Endothelial cell (in vitro differentiated cells): ENCODE measurements around the gene PPP4R2. TPM values are rescaled to one million over a fixed set of nuclear protein-coding genes. Genes with fewer than 3 reads are reported as not detected.
A peak's percentile ranks its signal among the peaks of the same experiment; 100 is the strongest.

Experiments used
- DNase-seq: peaks from one replicate; pipeline ENCODE4 v3.0.0; 2021; ENCODE audit warnings: low spot score
- H3K27ac Mint-ChIP-seq: one replicate; pipeline ENCODE4 v1.8.0; 2021; ENCODE audit warnings: mixed read lengths, inconsistent platforms; ENCODE audit not compliant: unreplicated experiment
- H3K27me3 Mint-ChIP-seq: one replicate; pipeline ENCODE4 v1.8.0; 2021; ENCODE audit warnings: mild to moderate bottlenecking, moderate library complexity, mixed read lengths, inconsistent platforms; ENCODE audit not compliant: unreplicated experiment
- H3K36me3 Mint-ChIP-seq: one replicate; pipeline ENCODE4 v1.8.0; 2021; ENCODE audit warnings: mild to moderate bottlenecking, low read depth, mixed read lengths, inconsistent platforms; ENCODE audit not compliant: unreplicated experiment
- H3K4me1 Mint-ChIP-seq: one replicate; pipeline ENCODE4 v1.8.0; 2021; ENCODE audit warnings: mild to moderate bottlenecking, mixed read lengths, inconsistent platforms; ENCODE audit not compliant: unreplicated experiment
- H3K4me3 Mint-ChIP-seq: one replicate; pipeline ENCODE4 v1.8.0; 2021; ENCODE audit warnings: mild to moderate bottlenecking, mixed read lengths, inconsistent platforms; ENCODE audit not compliant: unreplicated experiment
- H3K9me3 Mint-ChIP-seq: one replicate; pipeline ENCODE4 v1.8.0; 2021; ENCODE audit warnings: mixed read lengths, inconsistent platforms; ENCODE audit not compliant: unreplicated experiment
- total RNA-seq: library from RNA; stranded (reverse); fragmentation: NEBNext Ultra II Directional; extraction: Animal tissue kit (Norgen Biotek cat#: 25700); gene quantifications from one replicate; pipeline ENCODE4 v1.2.1, GENCODE V29; 2021; ENCODE audit not compliant: unreplicated experiment
- TF ChIP-seq, protein P1 (sequence below): fragments of 200-600 bp; sonication (generic); IDR thresholded peaks from one replicate; pipeline ENCODE4 v1.5.0; 2021; ENCODE audit warnings: antibody characterized with exemption; ENCODE audit not compliant: unreplicated experiment

The PPP4R2 gene
- total RNA-seq, 1 donor from 2014 or later, result 100.0 TPM

DNA sequence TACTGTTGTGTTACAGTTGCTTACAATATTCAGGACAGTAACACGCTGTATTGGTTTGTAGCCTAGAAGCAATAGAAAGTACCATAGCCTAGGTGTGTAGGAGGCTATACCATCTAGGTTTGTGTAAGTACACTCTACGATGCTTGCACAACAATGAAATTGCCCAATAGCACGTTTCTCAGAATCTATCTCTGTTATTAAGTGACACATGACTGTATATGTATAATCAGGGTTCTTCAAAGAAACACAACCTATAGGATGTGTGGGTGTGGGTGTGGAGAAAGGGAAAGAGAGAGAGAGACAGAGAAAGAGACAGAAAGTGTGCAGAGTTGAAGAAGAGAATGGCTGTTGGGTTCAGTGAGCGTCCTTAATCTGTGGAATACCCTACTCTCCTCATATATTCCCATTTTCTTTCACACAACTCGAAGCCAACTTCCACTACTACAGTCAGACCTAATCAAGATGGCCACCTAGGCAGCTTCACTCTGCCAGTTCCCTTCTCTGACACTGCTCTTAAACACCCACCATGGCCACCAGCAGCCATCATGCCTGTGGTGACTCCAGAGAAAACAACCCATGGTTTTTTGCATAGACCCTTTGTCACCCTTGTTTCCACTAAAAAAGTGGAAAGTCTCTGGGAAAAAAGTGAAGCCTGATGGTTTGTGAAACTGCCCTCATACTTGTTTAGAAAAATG is 5.8 kb upstream of the PPP4R2 start:
- H3K27ac Mint-ChIP-seq, result no peak overlapping the region
- peaks cover 2% of the 10 kb centered on the region for H3K27me3 Mint-ChIP-seq
- TF ChIP-seq, protein P1, sequence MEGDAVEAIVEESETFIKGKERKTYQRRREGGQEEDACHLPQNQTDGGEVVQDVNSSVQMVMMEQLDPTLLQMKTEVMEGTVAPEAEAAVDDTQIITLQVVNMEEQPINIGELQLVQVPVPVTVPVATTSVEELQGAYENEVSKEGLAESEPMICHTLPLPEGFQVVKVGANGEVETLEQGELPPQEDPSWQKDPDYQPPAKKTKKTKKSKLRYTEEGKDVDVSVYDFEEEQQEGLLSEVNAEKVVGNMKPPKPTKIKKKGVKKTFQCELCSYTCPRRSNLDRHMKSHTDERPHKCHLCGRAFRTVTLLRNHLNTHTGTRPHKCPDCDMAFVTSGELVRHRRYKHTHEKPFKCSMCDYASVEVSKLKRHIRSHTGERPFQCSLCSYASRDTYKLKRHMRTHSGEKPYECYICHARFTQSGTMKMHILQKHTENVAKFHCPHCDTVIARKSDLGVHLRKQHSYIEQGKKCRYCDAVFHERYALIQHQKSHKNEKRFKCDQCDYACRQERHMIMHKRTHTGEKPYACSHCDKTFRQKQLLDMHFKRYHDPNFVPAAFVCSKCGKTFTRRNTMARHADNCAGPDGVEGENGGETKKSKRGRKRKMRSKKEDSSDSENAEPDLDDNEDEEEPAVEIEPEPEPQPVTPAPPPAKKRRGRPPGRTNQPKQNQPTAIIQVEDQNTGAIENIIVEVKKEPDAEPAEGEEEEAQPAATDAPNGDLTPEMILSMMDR, result no peak
- peaks cover 5% of the 10 kb centered on the region for H3K4me1 Mint-ChIP-seq
- no peak for DNase-seq
- H3K9me3 Mint-ChIP-seq, result no peaks in the 10 kb centered on the region
- H3K36me3 Mint-ChIP-seq, result no peaks in the 10 kb centered on the region
- no peak overlapping the region for H3K4me3 Mint-ChIP-seq

DNA sequence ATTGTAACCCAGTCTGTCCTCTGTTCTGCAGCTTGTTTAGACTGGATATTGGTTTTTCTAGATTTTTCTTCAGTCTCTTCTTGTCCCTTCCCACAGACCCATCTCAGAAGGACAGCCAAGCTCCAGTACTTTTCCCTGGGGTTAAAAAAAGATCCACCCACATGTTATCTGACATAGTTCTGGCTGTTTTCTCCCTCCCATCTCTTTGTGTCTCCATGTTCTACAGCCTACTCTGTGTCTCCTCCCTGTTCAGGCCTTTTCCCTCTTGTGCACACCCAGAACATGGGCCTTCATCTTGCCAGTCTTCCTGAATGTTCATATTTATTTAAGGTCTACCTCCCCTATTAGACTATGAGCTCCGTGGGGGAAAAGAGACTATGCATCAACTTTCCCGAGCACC is 5.1 kb upstream of the PPP4R2 start:
- Mint-ChIP-seq H3K9me3 (no peaks in the 10 kb centered on the region), H3K27ac (no peak overlapping the region), H3K4me1 (peaks cover 8% of the 10 kb centered on the region), H3K27me3 (peaks cover 2% of the 10 kb centered on the region), H3K36me3 (no peaks in the 10 kb centered on the region), H3K4me3 (no peak overlapping the region)
- TF ChIP-seq, protein P1, result no peak
- DNase-seq, result no peak

DNA sequence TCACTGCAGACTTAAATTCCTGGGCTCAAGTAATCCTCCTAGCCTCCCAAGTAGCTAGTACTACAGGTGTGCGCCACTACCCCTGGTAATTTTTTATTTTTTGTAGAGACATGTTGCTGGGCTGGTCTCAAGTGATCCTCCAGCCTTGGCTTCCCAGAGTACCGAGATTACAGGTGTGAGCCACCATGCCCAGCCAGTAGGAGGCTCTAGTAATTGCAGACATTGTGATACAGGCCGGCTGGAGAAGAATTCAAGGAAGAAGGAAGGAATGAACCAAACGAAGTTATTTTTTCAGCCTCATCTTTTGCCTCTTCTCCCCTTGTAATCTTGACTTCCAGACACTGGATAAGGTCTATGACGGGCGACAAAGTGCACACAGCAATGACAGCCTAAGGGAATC is 3.2 kb upstream of the PPP4R2 start:
- peak overlapping the region; percentile 35 for H3K4me3 Mint-ChIP-seq
- TF ChIP-seq, protein P1, result no peak
- no peaks in the 10 kb centered on the region for H3K9me3 Mint-ChIP-seq
- H3K27me3 Mint-ChIP-seq, result peaks cover 3% of the 10 kb centered on the region
- DNase-seq, result peak; percentile 9
- peaks cover 12% of the 10 kb centered on the region for H3K4me1 Mint-ChIP-seq
- H3K27ac Mint-ChIP-seq, result peak overlapping the region; percentile 32
- H3K36me3 Mint-ChIP-seq, result no peaks in the 10 kb centered on the region

DNA sequence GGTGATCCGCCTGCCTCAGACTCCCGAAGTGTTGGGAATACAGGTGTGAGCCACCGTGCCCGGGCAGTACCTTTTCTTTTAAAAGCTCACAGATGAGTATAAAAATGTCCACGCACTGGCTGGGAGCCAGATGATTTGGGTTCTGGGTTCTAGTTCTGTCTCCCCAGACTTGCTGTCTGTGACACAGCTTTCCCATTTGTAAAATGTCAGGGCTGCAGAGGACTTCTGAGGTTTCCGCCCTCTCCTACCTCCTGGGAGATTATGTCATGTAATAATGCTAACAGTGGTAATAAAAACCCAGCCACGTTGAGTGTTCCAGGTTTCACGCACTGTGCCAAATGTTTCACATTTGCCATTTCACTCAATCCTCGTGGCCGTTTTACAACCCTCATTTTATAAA is 1.3 kb upstream of the PPP4R2 start:
- no peak for DNase-seq
- Mint-ChIP-seq H3K4me1 (peaks cover 26% of the 10 kb centered on the region), H3K27me3 (peaks cover 3% of the 10 kb centered on the region), H3K4me3 (peak overlapping the region; percentile 79), H3K27ac (peak overlapping the region; percentile 8), H3K36me3 (no peaks in the 10 kb centered on the region), H3K9me3 (no peaks in the 10 kb centered on the region)
- TF ChIP-seq, protein P1, result no peak

DNA sequence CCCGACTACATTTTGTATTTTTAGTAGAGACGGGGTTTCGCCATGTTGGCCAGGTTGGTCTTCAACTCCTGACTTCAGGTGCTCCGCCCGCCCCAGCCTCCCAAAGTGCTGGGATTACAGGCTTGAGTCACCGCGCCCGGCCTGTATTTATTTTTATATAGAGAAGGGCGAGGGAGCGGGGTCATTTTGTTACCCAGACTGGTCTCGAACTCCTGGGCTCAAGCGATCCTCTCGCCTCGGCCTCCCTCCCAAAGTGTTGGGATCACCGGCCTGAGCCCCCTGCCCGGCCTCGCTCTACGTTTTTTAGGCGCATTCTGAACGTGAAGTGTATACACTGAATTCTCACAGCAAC is 514 bp upstream of the PPP4R2 start:
- Mint-ChIP-seq H3K4me3 (peak overlapping the region; percentile 91), H3K27ac (peak overlapping the region; percentile 93), H3K36me3 (no peaks in the 10 kb centered on the region), H3K9me3 (no peaks in the 10 kb centered on the region), H3K4me1 (peaks cover 32% of the 10 kb centered on the region), H3K27me3 (peaks cover 1% of the 10 kb centered on the region)
- TF ChIP-seq, protein P1, result no peak
- DNase-seq, result no peak
